Panc1 (cell line): ENCODE results near the gene GTPBP4. TPM values are rescaled to one million over a fixed set of nuclear protein-coding genes. Genes with fewer than 3 reads are reported as not detected.

Source experiments
- ATAC-seq: fragments of 200-7000 bp; cut with Tn5 transposase; 2 replicates; pipeline ENCODE4 v1.9.1; 2020; ENCODE audit warnings: mild to moderate bottlenecking, moderate library complexity
- BruUV-seq: library from RNA; stranded (reverse); fragments of 400-500 nt; replicated peaks from 2 replicates; lab custom pipeline; 2021; lab: Mats Ljungman, UMichigan
- CTCF ChIA-PET: fragments of 300-600 bp; sonication (Branson Sonifier 250); formaldehyde crosslinking; loops from one replicate; lab custom pipeline; 2022; ENCODE audit warnings: antibody characterized with exemption; lab: Charles Lee
- POLR2A ChIA-PET: fragments of 300-600 bp; sonication (Branson Sonifier 250); formaldehyde crosslinking; loops from one replicate; lab custom pipeline; 2022; ENCODE audit warnings: antibody characterized with exemption; lab: Charles Lee
- DNase-seq: peaks from one replicate; pipeline ENCODE4 v3.0.0-alpha.2; 2010; ENCODE audit warnings: low read depth, low spot score
- H3K27ac ChIP-seq: 2 replicates; pipeline ENCODE4 v1.5.1; 2011; ENCODE audit warnings: mild to moderate bottlenecking, low read length, inconsistent platforms
- H3K27me3 ChIP-seq: fragments of 200-500 bp; sonication (Bioruptor generic); 2 replicates; pipeline ENCODE4 v1.6.0; 2014; ENCODE audit warnings: low read length, inconsistent platforms; ENCODE audit not compliant: control insufficient read depth, insufficient read depth
- H3K36me3 ChIP-seq: fragments of 200-500 bp; sonication (Bioruptor generic); 2 replicates; pipeline ENCODE4 v1.5.1; 2014; ENCODE audit warnings: inconsistent platforms, mild to moderate bottlenecking, low read length, moderate library complexity; ENCODE audit not compliant: control insufficient read depth, insufficient read depth
- H3K4me1 ChIP-seq: 2 replicates; pipeline ENCODE4 v1.5.1; 2011; ENCODE audit warnings: inconsistent platforms, mild to moderate bottlenecking, low read length, moderate library complexity; ENCODE audit not compliant: control insufficient read depth, insufficient read depth
- H3K4me3 ChIP-seq, 2 experiments: 2 replicates each; pipeline ENCODE4 v1.5.1; 2011 to 2012; ENCODE audit warnings: low read depth in 2 of 2, low read length in 2 of 2, mild to moderate bottlenecking in 2 of 2, inconsistent platforms in 1 of 2, moderate library complexity in 1 of 2
- H3K9me3 ChIP-seq: fragments of 200-500 bp; sonication (Bioruptor generic); 2 replicates; pipeline ENCODE4 v1.5.1; 2014; ENCODE audit warnings: low read depth, mild to moderate bottlenecking, inconsistent platforms, low read length, moderate library complexity; ENCODE audit not compliant: control insufficient read depth, insufficient read depth
- POLR2AphosphoS5 ChIP-seq: IDR thresholded peaks from 2 replicates; pipeline ENCODE4 v1.6.1; 2012; ENCODE audit warnings: mild to moderate bottlenecking, low read depth, low read length, moderate library complexity
- REST ChIP-seq, 2 experiments: IDR thresholded peaks; 2 replicates each; pipeline ENCODE4 v1.6.1; 2011 to 2012; ENCODE audit warnings: low read depth in 2 of 2, control low read depth in 1 of 2, low read length in 1 of 2, mild to moderate bottlenecking in 1 of 2, moderate library complexity in 1 of 2; ENCODE audit not compliant: insufficient read depth in 1 of 2
- TCF7L2 ChIP-seq: IDR thresholded peaks from 2 replicates; pipeline ENCODE4 v1.6.1; 2011; ENCODE audit warnings: mild to moderate bottlenecking, low read depth, low read length, inconsistent platforms
- in situ Hi-C: cut with HindIII; loops from 2 replicates; pipeline ENCODE4 v1.10.0; 2016; ENCODE audit warnings: low sequenced_read_pairs, low pct_unique_long_range_greater_than_20kb
- intact Hi-C: fragments of 100-400 bp; cut with micrococcal nuclease; formaldehyde crosslinking; loops from one replicate; pipeline ENCODE4 v1.10.0; 2022; ENCODE audit not compliant: unreplicated experiment
- total RNA-seq: library from RNA; stranded (reverse); gene quantifications from one replicate; pipeline ENCODE4 v1.2.1, GENCODE V29; 2021; ENCODE audit not compliant: unreplicated experiment

The GTPBP4 gene
- total RNA-seq, 1 experiment from 2014 or later = 79.5 TPM

GRCh38 chr10:971150-971542, 17.1 kb upstream of the GTPBP4 start:
- CTCF ChIA-PET = no interaction called here
- H3K9me3 ChIP-seq = no peaks in the 10 kb centered on the region
- intact Hi-C loops = no loop called here
- ATAC-seq = no peak
- no peaks in the 10 kb centered on the region for H3K27me3 ChIP-seq
- no peak for DNase-seq
- no TSS peak for BruUV-seq
- no peaks in the 10 kb centered on the region for H3K36me3 ChIP-seq
- POLR2A ChIA-PET = interaction anchor here (0.6 kb wide), 2 partner anchors 11 to 55 kb away, joined by 3 to 10 read pairs; no protein-coding TSS in a partner anchor
- no peak overlapping the region for H3K27ac ChIP-seq
- no peak for TF ChIP-seq REST (IDR thresholded peaks at IDR 0.05; ENCODE audit: insufficient read depth in 1 of 2, low read depth in 2 of 2, low read length in 1 of 2)
- TF ChIP-seq TCF7L2 = no peak
- in situ Hi-C loops = no loop called here
- no peaks in the 10 kb centered on the region for H3K4me1 ChIP-seq
- no peak overlapping the region for H3K4me3 ChIP-seq

GRCh38 chr10:971613-972012, 16.6 kb upstream of the GTPBP4 start:
- CTCF ChIA-PET = no interaction called here
- intact Hi-C loops = no loop called here

More at GRCh38 chr10:971613-972012, 16.6 kb upstream of the GTPBP4 start:
- TF ChIP-seq TCF7L2 = no peak
- TF ChIP-seq POLR2AphosphoS5 = no peak
- no peak for TF ChIP-seq REST (IDR thresholded peaks at IDR 0.05; ENCODE audit: insufficient read depth in 1 of 2, low read depth in 2 of 2, low read length in 1 of 2)
- BruUV-seq = no TSS peak
- ATAC-seq = no peak
- H3K27ac ChIP-seq = no peak overlapping the region
- in situ Hi-C loops = no loop called here
- H3K4me1 ChIP-seq = no peaks in the 10 kb centered on the region
- H3K27me3 ChIP-seq = no peaks in the 10 kb centered on the region
- no peak for DNase-seq
- POLR2A ChIA-PET = interaction anchor here (0.6 kb wide), 1 partner anchor 56 kb away, joined by 10 read pairs; no protein-coding TSS in a partner anchor
- no peaks in the 10 kb centered on the region for H3K36me3 ChIP-seq
- H3K9me3 ChIP-seq = no peaks in the 10 kb centered on the region
- no peak overlapping the region for H3K4me3 ChIP-seq
